SK-N-MC (cell line): Measurements from ENCODE around the gene HIPK4.
"Not testable (repeated sequence)": the region's sequence is repeated elsewhere in the genome, so short reads cannot be mapped to it uniquely, and the experiment has no call there.

Experiments
- DNase-seq: peaks from one replicate; pipeline ENCODE4 v3.0.0-alpha.2; 2011; ENCODE audit warnings: low read depth, low spot score
- H3K27ac ChIP-seq: fragments of 200-600 bp; sonication (generic); 2 replicates; pipeline ENCODE4 v1.5.1; 2016; ENCODE audit warnings: mixed run types
- H3K36me3 ChIP-seq: fragments of 200-600 bp; sonication (generic); 2 replicates; pipeline ENCODE4 v1.6.1; 2017; ENCODE audit warnings: antibody characterized with exemption, low read length, mixed read lengths; ENCODE audit not compliant: insufficient read depth
- H3K4me3 ChIP-seq: fragments of 200-600 bp; sonication (generic); 2 replicates; pipeline ENCODE4 v1.5.1; 2016
- H3K9ac ChIP-seq: fragments of 200-600 bp; sonication (generic); 2 replicates; pipeline ENCODE4 v1.8.0; 2017; ENCODE audit warnings: mixed run types, mixed read lengths; ENCODE audit not compliant: insufficient read length
- H3K9me3 ChIP-seq: fragments of 200-600 bp; sonication (generic); 2 replicates; pipeline ENCODE4 v1.6.1; 2017; ENCODE audit warnings: low read depth, mild to moderate bottlenecking, antibody characterized with exemption, low read length, moderate library complexity, mixed read lengths
- EZH2 ChIP-seq: fragments of 200-600 bp; sonication (generic); IDR thresholded peaks from one replicate; pipeline ENCODE4 v1.6.1; 2017; ENCODE audit warnings: antibody characterized with exemption
- FOXP2 ChIP-seq: optimal IDR thresholded peaks from 2 replicates; pipeline ENCODE3; 2011; ENCODE audit warnings: mild to moderate bottlenecking, moderate library complexity; ENCODE audit not compliant: insufficient read depth; ENCODE audit errors: extremely low read length, control extremely low read depth
- POLR2AphosphoS5 ChIP-seq: IDR thresholded peaks from 2 replicates; pipeline ENCODE4 v1.6.1; 2012; ENCODE audit warnings: mild to moderate bottlenecking, low read depth, low read length, borderline replicate concordance

HIPK4 gene

GRCh38 chr19:40339018-40339728 is 50.8 kb downstream of the HIPK4 start:
- peaks cover 16% of the 10 kb centered on the region; the same call in 1 of the 2 replicates for H3K36me3 ChIP-seq
- H3K27ac ChIP-seq = no peak overlapping the region

GRCh38 chr19:40337594-40337993 is 52.4 kb downstream of the HIPK4 start:
- H3K4me3 ChIP-seq = no peak overlapping the region
- H3K9ac ChIP-seq = no peak overlapping the region
- H3K27ac ChIP-seq = no peak overlapping the region
- TF ChIP-seq EZH2 (no peak), FOXP2 (no peak), POLR2AphosphoS5 (no peak)
- H3K9me3 ChIP-seq = no peaks in the 10 kb centered on the region
- peaks cover 27% of the 10 kb centered on the region; the same call in 1 of the 2 replicates for H3K36me3 ChIP-seq
- DNase-seq = no peak

More at GRCh38 chr19:40339018-40339728, 50.8 kb downstream of the HIPK4 start:
- Histone ChIP-seq H3K4me3 (no peak overlapping the region), H3K9ac (no peak overlapping the region), H3K9me3 (no peaks in the 10 kb centered on the region)
- DNase-seq = no peak
- TF ChIP-seq FOXP2 = no peak
- TF ChIP-seq EZH2 = no peak
- no peak for TF ChIP-seq POLR2AphosphoS5

- Histone ChIP-seq H3K36me3 (peaks cover 30% of the 10 kb centered on the region; the same call in 1 of the 2 replicates), H3K27ac (no peak overlapping the region), H3K9me3 (no peaks in the 10 kb centered on the region), H3K4me3 (no peak overlapping the region), H3K9ac (no peak overlapping the region)
- DNase-seq = no peak
- TF ChIP-seq POLR2AphosphoS5 (no peak), EZH2 (no peak), FOXP2 (no peak)
Observed at GRCh38 chr19:40337107-40337506, 52.9 kb downstream of the HIPK4 start.

- no peak for DNase-seq
- H3K36me3 ChIP-seq = peaks cover 35% of the 10 kb centered on the region; the same call in 1 of the 2 replicates
- no peak for TF ChIP-seq POLR2AphosphoS5
- no peak for TF ChIP-seq EZH2
- no peak for TF ChIP-seq FOXP2
- no peak overlapping the region for H3K9ac ChIP-seq
- H3K27ac ChIP-seq = no peak overlapping the region
- H3K4me3 ChIP-seq = no peak overlapping the region
- no peaks in the 10 kb centered on the region for H3K9me3 ChIP-seq
Observed at GRCh38 chr19:40336601-40336900, 53.4 kb downstream of the HIPK4 start.

GRCh38 chr19:40335855-40336600 is 54.0 kb downstream of the HIPK4 start:
- no peak overlapping the region for H3K27ac ChIP-seq
- no peak for DNase-seq
- no peak overlapping the region for H3K4me3 ChIP-seq
- H3K9me3 ChIP-seq = no peaks in the 10 kb centered on the region
- no peak overlapping the region for H3K9ac ChIP-seq
- peaks cover 38% of the 10 kb centered on the region; the same call in 1 of the 2 replicates for H3K36me3 ChIP-seq
- TF ChIP-seq POLR2AphosphoS5 = no peak
- no peak for TF ChIP-seq FOXP2
- TF ChIP-seq EZH2 = no peak

GRCh38 chr19:40335101-40335500 is 54.9 kb downstream of the HIPK4 start:
- H3K36me3 ChIP-seq = peaks cover 43% of the 10 kb centered on the region; the same call in 1 of the 2 replicates
- H3K9ac ChIP-seq = no peak overlapping the region
- DNase-seq = no peak
- H3K4me3 ChIP-seq = no peak overlapping the region
- TF ChIP-seq EZH2 = no peak
- TF ChIP-seq FOXP2 = no peak
- TF ChIP-seq POLR2AphosphoS5 = no peak
- no peaks in the 10 kb centered on the region for H3K9me3 ChIP-seq
- H3K27ac ChIP-seq = no peak overlapping the region

- not testable (repeated sequence) for H3K4me3 ChIP-seq, H3K9ac ChIP-seq, H3K27ac ChIP-seq, H3K9me3 ChIP-seq, DNase-seq
- peaks cover 46% of the 10 kb centered on the region; the same call in 1 of the 2 replicates for H3K36me3 ChIP-seq
Observed at GRCh38 chr19:40333083-40333482, 56.9 kb downstream of the HIPK4 start.

GRCh38 chr19:40332669-40333068 is 57.3 kb downstream of the HIPK4 start:
- no peak for DNase-seq
- Histone ChIP-seq H3K9me3 (no peaks in the 10 kb centered on the region), H3K36me3 (peaks cover 48% of the 10 kb centered on the region; the same call in 1 of the 2 replicates), H3K27ac (no peak overlapping the region), H3K9ac (no peak overlapping the region), H3K4me3 (no peak overlapping the region)
- TF ChIP-seq EZH2 (no peak), FOXP2 (no peak), POLR2AphosphoS5 (no peak)

- no peak for DNase-seq
- TF ChIP-seq FOXP2 (no peak), EZH2 (no peak)
- no peak overlapping the region for H3K4me3 ChIP-seq
- H3K9me3 ChIP-seq = no peaks in the 10 kb centered on the region
- H3K27ac ChIP-seq = no peak overlapping the region
- H3K9ac ChIP-seq = no peak overlapping the region
- H3K36me3 ChIP-seq = peaks cover 53% of the 10 kb centered on the region; the same call in 1 of the 2 replicates
Observed at GRCh38 chr19:40331052-40331451, 58.9 kb downstream of the HIPK4 start.
